Erythroblast (primary cell): Measurements from ENCODE around the gene IGF2.

Experiments used
- GATA1 ChIP-seq: IDR thresholded peaks from 2 replicates; pipeline ENCODE4 v1.6.1; 2011; ENCODE audit warnings: low read depth, mild to moderate bottlenecking, control low read depth, low read length, moderate library complexity
- POLR2A ChIP-seq: IDR thresholded peaks from 2 replicates; pipeline ENCODE4 v1.6.1; 2011; ENCODE audit warnings: mild to moderate bottlenecking, low read length

- no peak for TF ChIP-seq POLR2A
- no peak for TF ChIP-seq GATA1
These were observed 1.8 kb downstream of the IGF2 start for GRCh38 chr11:2137202-2138067.
